Stimulated activated naive CD8-positive, alpha-beta T cell treated with anti-CD3 and anti-CD28 coated beads, Interleukin-15, Interleukin-2, amounts not matched to agents 100 ng/mL and 50 ng/mL, for 24 hours (primary cell): ENCODE measurements around the gene RETREG1.

Experiments used
- H3K27ac Mint-ChIP-seq: one replicate; pipeline ENCODE4 v1.8.0; 2021; ENCODE audit warnings: mild to moderate bottlenecking, mixed read lengths
- H3K27me3 Mint-ChIP-seq: one replicate; pipeline ENCODE4 v1.8.0; 2021; ENCODE audit warnings: mixed read lengths
- H3K36me3 Mint-ChIP-seq: one replicate; pipeline ENCODE4 v1.8.0; 2021; ENCODE audit warnings: low read depth, mixed read lengths
- H3K4me1 Mint-ChIP-seq: one replicate; pipeline ENCODE4 v1.8.0; 2021; ENCODE audit warnings: low read depth, mixed read lengths
- H3K4me3 Mint-ChIP-seq: one replicate; pipeline ENCODE4 v1.8.0; 2021; ENCODE audit warnings: mild to moderate bottlenecking, mixed read lengths
- H3K9me3 Mint-ChIP-seq: one replicate; pipeline ENCODE4 v1.8.0; 2021; ENCODE audit warnings: mixed read lengths

The RETREG1 gene

DNA sequence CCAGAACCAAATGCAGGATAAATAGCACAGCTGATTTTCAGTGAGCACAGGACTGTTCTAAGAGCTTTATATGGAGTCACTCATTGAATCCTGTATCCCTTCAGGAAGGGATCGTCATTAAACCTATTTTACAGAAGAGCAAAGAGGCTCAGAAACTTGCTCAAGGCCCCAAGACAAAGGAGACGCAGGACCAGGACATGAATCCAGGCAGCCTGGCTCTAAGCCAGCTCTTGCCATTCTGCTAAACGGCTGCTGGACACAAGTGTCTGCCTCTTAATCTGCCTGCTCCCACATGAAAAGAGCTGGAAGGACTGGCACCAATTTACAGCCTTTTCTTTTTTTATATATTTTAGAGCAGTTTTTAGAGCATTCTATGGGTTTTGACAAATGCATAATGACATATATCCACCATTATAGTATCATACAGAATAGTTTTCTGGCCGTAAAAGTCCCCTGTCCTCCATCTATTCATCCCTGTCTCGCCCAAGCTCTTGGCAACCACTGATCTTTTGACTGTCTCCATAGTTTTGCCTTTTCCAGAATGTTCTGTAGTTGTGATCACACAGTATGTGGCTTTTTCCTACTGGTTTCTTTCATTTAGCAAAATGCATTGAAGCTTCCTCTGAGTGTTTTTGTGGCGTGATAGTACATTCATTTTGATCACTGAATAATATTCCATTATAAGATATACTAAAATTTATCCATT, 37.5 kb downstream of the RETREG1 start:
- H3K27ac Mint-ChIP-seq: no peak overlapping the region
- H3K9me3 Mint-ChIP-seq: peaks cover 8% of the 10 kb centered on the region
- peaks cover 26% of the 10 kb centered on the region for H3K4me1 Mint-ChIP-seq

DNA sequence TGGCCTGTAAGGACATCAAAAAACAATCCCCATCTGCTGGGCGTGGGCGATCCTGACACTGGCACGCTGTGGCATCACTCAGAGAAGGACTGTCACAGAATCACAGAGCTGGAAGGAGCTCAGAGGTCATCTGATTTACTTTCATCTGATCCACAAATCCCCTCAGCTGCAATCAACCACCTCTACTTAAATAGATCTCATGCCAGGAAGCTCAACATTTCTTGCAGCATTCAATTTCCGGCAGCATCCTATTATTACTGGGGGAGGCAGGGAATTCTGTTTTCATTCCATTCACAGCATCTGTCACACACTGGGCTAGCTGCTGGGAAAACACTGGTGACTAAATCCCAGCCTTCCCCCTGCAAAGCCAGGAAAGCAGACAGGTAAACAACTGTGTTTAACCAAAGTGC, 38.3 kb downstream of the RETREG1 start:
- Mint-ChIP-seq H3K36me3 (peaks cover 9% of the 10 kb centered on the region), H3K27ac (no peak overlapping the region), H3K27me3 (no peaks in the 10 kb centered on the region), H3K9me3 (peaks cover 8% of the 10 kb centered on the region), H3K4me1 (peaks cover 31% of the 10 kb centered on the region), H3K4me3 (no peak overlapping the region)

More for the DNA sequence above, 37.5 kb downstream of the RETREG1 start:
- no peak overlapping the region for H3K4me3 Mint-ChIP-seq
- H3K36me3 Mint-ChIP-seq: peaks cover 9% of the 10 kb centered on the region
- H3K27me3 Mint-ChIP-seq: no peaks in the 10 kb centered on the region

- H3K27me3 Mint-ChIP-seq: no peaks in the 10 kb centered on the region
- H3K27ac Mint-ChIP-seq: no peak overlapping the region
- H3K4me1 Mint-ChIP-seq: peaks cover 31% of the 10 kb centered on the region
- H3K4me3 Mint-ChIP-seq: no peak overlapping the region
- peaks cover 8% of the 10 kb centered on the region for H3K9me3 Mint-ChIP-seq
- H3K36me3 Mint-ChIP-seq: peaks cover 9% of the 10 kb centered on the region
Measured at GRCh38 chr5:16577677-16578076, 39.1 kb downstream of the RETREG1 start.

DNA sequence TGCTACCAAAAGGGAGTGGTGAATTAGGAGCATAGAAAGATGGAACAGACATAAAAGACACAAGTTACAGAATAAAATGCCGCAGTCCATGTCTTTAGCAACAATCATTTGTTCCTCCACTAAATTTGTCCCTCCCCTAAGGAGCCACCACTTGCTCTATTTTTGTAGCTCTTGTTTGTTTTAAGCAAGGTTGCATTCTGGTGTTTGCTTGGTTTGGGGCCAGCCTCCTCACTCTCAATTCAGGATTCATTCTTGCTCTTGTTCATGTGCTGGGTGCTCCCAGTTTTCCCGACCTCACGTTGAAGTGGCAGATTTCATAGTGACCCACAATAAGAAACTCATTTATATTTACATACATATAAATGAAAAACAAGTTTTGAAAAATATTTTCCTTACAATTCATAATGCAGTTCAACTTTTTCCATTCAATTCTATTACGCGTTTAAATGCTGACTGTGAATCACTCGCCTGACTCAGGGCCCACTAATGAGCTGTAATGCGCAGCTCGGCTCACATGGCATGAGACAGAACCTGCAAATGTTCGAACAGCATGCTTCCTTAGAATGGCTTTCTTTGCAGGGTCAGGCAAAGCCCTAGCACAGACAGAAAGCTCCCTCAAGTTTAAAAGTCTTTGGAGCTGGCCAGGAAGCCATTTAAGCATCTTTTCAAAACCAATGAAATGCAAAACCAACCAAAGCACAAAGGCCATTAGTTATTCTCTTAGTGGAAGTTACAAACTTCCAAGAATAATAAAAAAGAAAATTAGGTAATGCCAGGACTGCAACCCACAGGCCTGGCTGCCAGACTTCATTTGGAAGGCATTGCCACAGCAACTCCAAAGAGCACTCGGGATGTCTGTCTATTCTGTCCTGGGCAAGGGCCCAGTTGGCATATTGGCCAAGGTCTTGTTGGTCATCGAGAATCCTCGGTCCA, 41.7 kb downstream of the RETREG1 start:
- H3K27ac Mint-ChIP-seq: no peak overlapping the region
- H3K4me1 Mint-ChIP-seq: peaks cover 28% of the 10 kb centered on the region
- H3K9me3 Mint-ChIP-seq: peaks cover 8% of the 10 kb centered on the region
- H3K4me3 Mint-ChIP-seq: no peak overlapping the region
- H3K36me3 Mint-ChIP-seq: peaks cover 13% of the 10 kb centered on the region
- H3K27me3 Mint-ChIP-seq: no peaks in the 10 kb centered on the region

GRCh38 chr5:16573401-16573800, 43.4 kb downstream of the RETREG1 start:
- peaks cover 34% of the 10 kb centered on the region for H3K4me1 Mint-ChIP-seq
- H3K9me3 Mint-ChIP-seq: peaks cover 8% of the 10 kb centered on the region
- H3K27ac Mint-ChIP-seq: no peak overlapping the region
- H3K36me3 Mint-ChIP-seq: peaks cover 21% of the 10 kb centered on the region
- no peaks in the 10 kb centered on the region for H3K27me3 Mint-ChIP-seq
- no peak overlapping the region for H3K4me3 Mint-ChIP-seq

DNA sequence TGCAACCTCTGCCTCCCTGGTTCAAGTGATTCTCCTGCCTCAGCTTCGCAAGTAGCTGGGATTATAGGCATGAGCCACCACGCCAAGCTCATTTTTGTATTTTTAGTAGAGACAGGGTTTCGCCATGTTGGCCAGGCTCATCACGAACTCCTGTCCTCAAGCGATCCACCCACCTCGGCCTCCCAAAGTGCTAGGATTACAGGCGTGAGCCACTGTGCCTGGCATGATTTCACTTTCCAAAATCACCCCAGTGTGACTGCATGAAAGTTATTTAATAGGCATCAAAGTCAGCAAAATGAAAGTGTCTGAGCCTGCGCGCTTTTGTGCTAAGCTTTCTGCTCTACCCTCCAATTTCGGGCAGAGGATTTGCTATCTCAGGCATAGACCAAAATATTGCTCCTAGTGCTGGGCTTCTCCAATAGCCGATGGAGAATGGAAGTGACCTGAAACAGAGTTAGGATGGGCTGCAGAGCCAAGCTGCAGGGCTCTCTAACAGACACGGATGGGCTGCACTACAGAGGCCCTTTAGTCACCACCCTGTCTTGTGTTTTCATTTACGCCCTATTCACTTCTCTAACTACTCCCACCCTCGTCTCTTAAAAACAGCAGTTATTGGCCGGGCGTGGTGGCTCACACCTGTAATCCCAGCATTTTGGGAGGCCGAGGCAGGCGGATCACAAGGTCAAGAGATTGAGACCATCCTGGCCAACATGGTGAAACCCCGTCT, 44.3 kb downstream of the RETREG1 start:
- H3K4me3 Mint-ChIP-seq: no peak overlapping the region
- H3K36me3 Mint-ChIP-seq: peaks cover 19% of the 10 kb centered on the region

GRCh38 chr5:16571016-16571415, 45.8 kb downstream of the RETREG1 start:
- Mint-ChIP-seq H3K36me3 (peaks cover 26% of the 10 kb centered on the region), H3K4me3 (no peak overlapping the region), H3K27me3 (no peaks in the 10 kb centered on the region), H3K27ac (no peak overlapping the region), H3K4me1 (peaks cover 37% of the 10 kb centered on the region), H3K9me3 (no peaks in the 10 kb centered on the region)

More for the DNA sequence above, 44.3 kb downstream of the RETREG1 start:
- Mint-ChIP-seq H3K9me3 (peaks cover 2% of the 10 kb centered on the region), H3K27me3 (no peaks in the 10 kb centered on the region), H3K4me1 (peaks cover 30% of the 10 kb centered on the region), H3K27ac (no peak overlapping the region)

- Mint-ChIP-seq H3K4me3 (no peak overlapping the region), H3K4me1 (peaks cover 37% of the 10 kb centered on the region), H3K27ac (peak overlapping the region; percentile 2), H3K9me3 (no peaks in the 10 kb centered on the region), H3K36me3 (peaks cover 30% of the 10 kb centered on the region), H3K27me3 (no peaks in the 10 kb centered on the region)
Measured at GRCh38 chr5:16570121-16570815, 46.5 kb downstream of the RETREG1 start.

DNA sequence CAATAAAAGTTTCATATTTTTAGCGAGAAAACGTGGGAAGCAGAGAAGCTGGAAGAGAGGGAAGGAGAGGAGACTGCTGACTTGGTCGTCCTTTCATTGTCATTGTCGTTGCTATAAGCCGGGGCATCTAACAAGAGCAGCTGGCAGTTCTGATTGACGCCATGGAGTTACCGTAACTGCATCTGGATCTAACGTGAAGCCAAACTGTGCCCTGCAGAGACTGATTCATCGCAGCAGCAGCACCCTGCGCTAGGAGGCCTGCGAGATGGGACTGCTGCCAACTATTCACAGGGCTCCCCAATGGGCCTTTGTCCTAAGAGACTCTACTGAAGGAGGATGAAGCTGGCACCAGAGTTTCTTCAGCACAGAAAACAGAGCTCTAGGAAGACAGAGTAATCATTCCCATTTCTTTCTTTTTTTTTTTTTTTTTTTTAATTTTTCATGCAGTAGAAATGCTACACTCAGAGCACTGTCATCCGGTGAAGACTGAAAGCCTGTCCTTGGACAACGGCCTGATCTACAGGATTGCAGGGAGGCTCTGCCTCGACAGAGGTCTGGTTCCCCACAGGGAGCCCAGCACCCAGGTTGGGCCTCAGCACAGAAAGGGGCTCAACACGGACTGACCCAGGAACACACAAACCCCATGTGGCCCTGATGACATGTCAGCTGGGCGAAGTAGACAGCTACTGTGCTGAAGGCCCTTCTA, 47.8 kb downstream of the RETREG1 start:
- Mint-ChIP-seq H3K36me3 (peaks cover 30% of the 10 kb centered on the region), H3K9me3 (no peaks in the 10 kb centered on the region), H3K4me3 (no peak overlapping the region), H3K27me3 (no peaks in the 10 kb centered on the region), H3K27ac (no peak overlapping the region), H3K4me1 (peaks cover 33% of the 10 kb centered on the region)

DNA sequence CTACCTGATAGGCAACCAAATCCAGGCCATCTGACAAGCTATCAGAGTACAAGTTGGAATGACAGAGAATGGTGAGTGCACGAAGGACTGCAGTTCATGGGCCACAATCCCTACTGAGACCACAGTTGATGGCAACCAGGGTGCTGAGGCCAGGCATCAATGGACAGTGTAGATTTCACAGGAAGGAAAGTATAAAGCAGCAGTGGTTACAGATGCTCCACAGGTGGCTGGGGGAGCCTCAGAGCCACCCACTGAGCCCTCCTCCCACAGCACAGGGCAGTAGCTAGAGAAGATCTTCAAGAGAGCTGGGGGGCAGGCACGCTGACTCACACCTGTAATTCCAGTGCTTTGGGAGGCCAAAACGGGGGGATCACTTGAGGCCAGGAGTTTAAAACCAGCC, 49.4 kb downstream of the RETREG1 start:
- Mint-ChIP-seq H3K9me3 (no peaks in the 10 kb centered on the region), H3K36me3 (peaks cover 34% of the 10 kb centered on the region), H3K27me3 (no peaks in the 10 kb centered on the region), H3K27ac (peak overlapping the region; percentile 66), H3K4me1 (peaks cover 33% of the 10 kb centered on the region), H3K4me3 (no peak overlapping the region)

GRCh38 chr5:16565118-16565517, 51.7 kb downstream of the RETREG1 start:
- H3K4me3 Mint-ChIP-seq: no peak overlapping the region
- H3K4me1 Mint-ChIP-seq: peaks cover 40% of the 10 kb centered on the region
- H3K36me3 Mint-ChIP-seq: peaks cover 30% of the 10 kb centered on the region
- H3K27ac Mint-ChIP-seq: no peak overlapping the region
- no peaks in the 10 kb centered on the region for H3K9me3 Mint-ChIP-seq
- H3K27me3 Mint-ChIP-seq: no peaks in the 10 kb centered on the region

GRCh38 chr5:16564248-16564867, 52.4 kb downstream of the RETREG1 start:
- no peaks in the 10 kb centered on the region for H3K27me3 Mint-ChIP-seq
- H3K27ac Mint-ChIP-seq: no peak overlapping the region
- H3K4me1 Mint-ChIP-seq: peaks cover 40% of the 10 kb centered on the region

GRCh38 chr5:16563686-16564085, 53.1 kb downstream of the RETREG1 start:
- Mint-ChIP-seq H3K27me3 (no peaks in the 10 kb centered on the region), H3K4me1 (peaks cover 46% of the 10 kb centered on the region), H3K4me3 (no peak overlapping the region), H3K9me3 (no peaks in the 10 kb centered on the region), H3K36me3 (peaks cover 24% of the 10 kb centered on the region), H3K27ac (no peak overlapping the region)

More at GRCh38 chr5:16564248-16564867, 52.4 kb downstream of the RETREG1 start:
- H3K4me3 Mint-ChIP-seq: no peak overlapping the region
- H3K36me3 Mint-ChIP-seq: peaks cover 26% of the 10 kb centered on the region
- H3K9me3 Mint-ChIP-seq: no peaks in the 10 kb centered on the region
